RWPE2 (cell line): ENCODE results near the gene PLCH1.

ENCODE experiments used
- ATAC-seq: fragments of 200-7000 bp; cut with Tn5 transposase; 3 replicates; pipeline ENCODE4 v1.9.1; 2021; ENCODE audit warnings: low read depth
- DNase-seq: peaks from one replicate; pipeline ENCODE4 v3.0.0-alpha.2; 2020; ENCODE audit warnings: low spot score
- H3K27ac ChIP-seq: fragments of 450-650 bp; 2 replicates; pipeline ENCODE4 v1.5.1; 2017; ENCODE audit warnings: mild to moderate bottlenecking; ENCODE audit not compliant: poor library complexity, severe bottlenecking
- H3K27me3 ChIP-seq: fragments of 250-450 bp; sonication (Bioruptor Pico); 2 replicates; pipeline ENCODE4 v1.5.1; 2021; ENCODE audit warnings: mild to moderate bottlenecking, moderate library complexity; ENCODE audit not compliant: insufficient read depth, poor library complexity, severe bottlenecking
- H3K36me3 ChIP-seq: fragments of 250-450 bp; sonication (Bioruptor Pico); 2 replicates; pipeline ENCODE4 v1.5.1; 2020; ENCODE audit warnings: low read depth, mild to moderate bottlenecking, moderate library complexity
- H3K4me1 ChIP-seq: fragments of 250-450 bp; sonication (Bioruptor Pico); 2 replicates; pipeline ENCODE4 v1.5.1; 2021; ENCODE audit warnings: mild to moderate bottlenecking, moderate library complexity; ENCODE audit not compliant: insufficient read depth, poor library complexity, severe bottlenecking
- H3K4me3 ChIP-seq: fragments of 250-450 bp; sonication (Bioruptor Pico); 2 replicates; pipeline ENCODE4 v1.5.1; 2021; ENCODE audit warnings: mild to moderate bottlenecking, moderate library complexity; ENCODE audit not compliant: severe bottlenecking
- H3K9me3 ChIP-seq: fragments of 250-450 bp; sonication (Bioruptor Pico); 2 replicates; pipeline ENCODE4 v1.5.1; 2021; ENCODE audit warnings: mild to moderate bottlenecking, moderate library complexity; ENCODE audit not compliant: severe bottlenecking
- TF ChIP-seq, protein P1 (sequence below): fragments of 450-650 bp; IDR thresholded peaks from one replicate; pipeline ENCODE4 v1.5.1; 2017; ENCODE audit warnings: mild to moderate bottlenecking, moderate library complexity; ENCODE audit not compliant: poor library complexity, severe bottlenecking

Gene PLCH1

DNA sequence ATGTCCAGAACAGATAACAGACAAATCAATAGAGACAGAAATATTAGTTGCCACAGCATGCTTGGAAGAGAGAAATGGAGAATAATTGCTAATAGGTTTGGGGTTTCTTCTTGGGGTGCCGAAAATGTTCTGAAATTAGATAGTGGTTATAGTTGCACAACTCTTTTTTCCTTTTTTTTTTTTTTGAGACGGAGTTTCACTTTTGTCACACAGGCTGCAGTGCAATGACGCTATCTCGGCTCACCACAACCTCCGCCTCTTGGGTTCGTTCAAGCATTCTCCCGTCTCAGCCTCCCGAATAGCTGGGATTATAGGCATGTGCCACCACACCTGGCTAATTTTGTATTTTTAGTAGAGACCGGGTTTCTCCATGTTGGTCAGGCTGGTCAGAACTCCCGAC, 163.3 kb downstream of the PLCH1 start:
- Histone ChIP-seq H3K27ac (no peak overlapping the region), H3K4me3 (no peak overlapping the region), H3K36me3 (no peaks in the 10 kb centered on the region), H3K4me1 (no peaks in the 10 kb centered on the region), H3K9me3 (no peaks in the 10 kb centered on the region), H3K27me3 (no peaks in the 10 kb centered on the region)
- TF ChIP-seq, protein P1, sequence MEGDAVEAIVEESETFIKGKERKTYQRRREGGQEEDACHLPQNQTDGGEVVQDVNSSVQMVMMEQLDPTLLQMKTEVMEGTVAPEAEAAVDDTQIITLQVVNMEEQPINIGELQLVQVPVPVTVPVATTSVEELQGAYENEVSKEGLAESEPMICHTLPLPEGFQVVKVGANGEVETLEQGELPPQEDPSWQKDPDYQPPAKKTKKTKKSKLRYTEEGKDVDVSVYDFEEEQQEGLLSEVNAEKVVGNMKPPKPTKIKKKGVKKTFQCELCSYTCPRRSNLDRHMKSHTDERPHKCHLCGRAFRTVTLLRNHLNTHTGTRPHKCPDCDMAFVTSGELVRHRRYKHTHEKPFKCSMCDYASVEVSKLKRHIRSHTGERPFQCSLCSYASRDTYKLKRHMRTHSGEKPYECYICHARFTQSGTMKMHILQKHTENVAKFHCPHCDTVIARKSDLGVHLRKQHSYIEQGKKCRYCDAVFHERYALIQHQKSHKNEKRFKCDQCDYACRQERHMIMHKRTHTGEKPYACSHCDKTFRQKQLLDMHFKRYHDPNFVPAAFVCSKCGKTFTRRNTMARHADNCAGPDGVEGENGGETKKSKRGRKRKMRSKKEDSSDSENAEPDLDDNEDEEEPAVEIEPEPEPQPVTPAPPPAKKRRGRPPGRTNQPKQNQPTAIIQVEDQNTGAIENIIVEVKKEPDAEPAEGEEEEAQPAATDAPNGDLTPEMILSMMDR: no peak
- no peak for ATAC-seq
- no peak for DNase-seq

DNA sequence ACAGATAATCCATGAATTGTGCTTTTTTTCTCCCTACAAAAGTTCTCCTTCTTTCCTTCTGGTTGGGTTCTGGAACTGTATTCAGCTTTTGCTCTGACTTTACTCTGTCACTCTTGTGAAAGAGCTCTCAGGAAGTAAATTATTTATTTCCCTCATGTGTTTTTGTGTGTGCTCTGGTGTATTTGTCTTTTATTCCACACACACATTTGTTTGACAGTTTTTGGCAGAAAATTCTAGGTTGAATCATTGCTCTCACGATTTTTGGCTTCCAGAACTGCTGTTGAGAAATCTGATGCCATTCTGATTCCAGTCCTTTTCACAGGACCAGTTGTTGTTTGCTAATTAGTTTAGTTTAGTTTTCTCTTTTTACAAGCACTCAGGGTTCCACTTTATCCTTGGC, 172.8 kb downstream of the PLCH1 start:
- ATAC-seq (no peak), DNase-seq (no peak)
- Histone ChIP-seq H3K9me3 (no peaks in the 10 kb centered on the region), H3K27ac (no peak overlapping the region), H3K36me3 (no peaks in the 10 kb centered on the region), H3K27me3 (no peaks in the 10 kb centered on the region), H3K4me1 (no peaks in the 10 kb centered on the region), H3K4me3 (no peak overlapping the region)
- TF ChIP-seq, protein P1: no peak

DNA sequence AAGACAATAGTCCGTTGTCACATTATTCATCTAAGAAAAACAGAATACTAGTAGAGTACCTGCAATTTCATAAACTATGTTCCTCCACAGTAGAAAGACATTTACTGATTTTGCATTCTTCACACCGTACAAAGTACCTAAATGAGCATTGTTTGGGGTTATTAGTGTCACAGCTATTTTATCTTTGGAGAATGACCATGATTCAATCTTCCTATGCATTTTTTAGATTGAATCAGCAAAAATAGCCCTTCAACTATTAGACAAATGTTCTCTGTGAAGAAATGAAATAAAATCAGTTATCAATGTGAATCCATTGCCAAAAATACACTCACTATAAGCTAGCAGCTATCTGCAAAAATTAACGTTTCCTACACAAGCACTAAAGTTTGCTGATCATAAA, 176.6 kb downstream of the PLCH1 start:
- Histone ChIP-seq H3K9me3 (no peaks in the 10 kb centered on the region), H3K4me1 (no peaks in the 10 kb centered on the region), H3K27ac (no peak overlapping the region), H3K4me3 (no peak overlapping the region), H3K36me3 (no peaks in the 10 kb centered on the region), H3K27me3 (no peaks in the 10 kb centered on the region)
- ATAC-seq: no peak
- TF ChIP-seq, protein P1: no peak
- DNase-seq: no peak

DNA sequence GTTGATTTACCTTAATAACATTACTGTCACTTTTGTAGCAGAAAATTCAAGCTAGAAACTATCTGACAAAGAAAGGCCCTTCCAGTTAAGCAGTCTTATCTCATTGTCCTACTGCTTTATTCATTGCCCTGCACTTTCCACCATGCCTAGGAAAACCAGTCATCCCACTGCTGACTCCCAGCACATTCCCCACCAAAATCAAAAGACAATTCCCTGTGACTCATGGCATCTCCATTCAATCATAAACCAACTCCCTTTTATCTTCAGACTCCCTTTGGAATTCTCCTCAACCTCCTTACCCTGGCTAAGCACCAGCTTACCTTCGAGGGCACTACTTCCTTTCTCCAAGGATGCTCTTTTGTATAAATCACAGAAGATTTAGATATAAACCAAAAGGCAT, 184.3 kb downstream of the PLCH1 start:
- Histone ChIP-seq H3K27me3 (no peaks in the 10 kb centered on the region), H3K36me3 (no peaks in the 10 kb centered on the region), H3K9me3 (no peaks in the 10 kb centered on the region), H3K4me1 (no peaks in the 10 kb centered on the region), H3K4me3 (no peak overlapping the region), H3K27ac (no peak overlapping the region)
- DNase-seq (no peak), ATAC-seq (peak; percentile 79)
- TF ChIP-seq, protein P1: no peak

DNA sequence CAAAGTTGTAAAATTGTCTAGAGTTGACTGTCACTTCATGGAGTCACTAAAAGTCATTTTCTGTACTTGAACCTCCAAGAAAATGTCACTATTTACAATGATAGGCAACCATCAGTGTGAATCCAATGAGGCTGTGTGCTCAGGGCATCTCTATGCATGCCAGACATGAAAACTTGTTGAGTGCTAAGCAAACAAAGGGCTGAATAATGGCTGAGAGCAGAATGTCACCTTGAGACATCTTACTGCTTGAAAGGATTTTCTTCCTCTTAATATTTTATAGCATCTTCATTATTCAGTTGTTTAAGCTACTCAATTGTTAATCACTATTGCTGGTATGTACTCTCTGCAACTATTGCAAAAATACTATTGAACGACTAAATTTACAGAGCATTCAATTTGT, 184.7 kb downstream of the PLCH1 start:
- DNase-seq (no peak), ATAC-seq (no peak)
- Histone ChIP-seq H3K36me3 (no peaks in the 10 kb centered on the region), H3K27ac (no peak overlapping the region), H3K4me1 (no peaks in the 10 kb centered on the region), H3K4me3 (no peak overlapping the region), H3K9me3 (no peaks in the 10 kb centered on the region), H3K27me3 (no peaks in the 10 kb centered on the region)
- TF ChIP-seq, protein P1: no peak
